ENCODE results near the gene SPDEF. TPM values are rescaled to one million over a fixed set of nuclear protein-coding genes. Genes with fewer than 3 reads are reported as not detected.

The SPDEF gene
- total RNA-seq, 2 experiments from 2014 or later, result not detected

- Mint-ChIP-seq H3K36me3 (ENCODE audit: low read depth) (no peaks in the 10 kb centered on the region), H3K27me3 (no peaks in the 10 kb centered on the region), H3K4me3 (no peak overlapping the region), H3K27ac (no peak overlapping the region), H3K4me1 (ENCODE audit: low read depth) (peaks cover 4% of the 10 kb centered on the region), H3K9me3 (no peaks in the 10 kb centered on the region)
- DNase-seq, result no peak
- ATAC-seq, result no peak
- CTCF ChIA-PET, result no interaction called here
- no peak for TF ChIP-seq CTCF (IDR thresholded peaks at IDR 0.05)
- POLR2A ChIA-PET, result no interaction called here
- intact Hi-C loops (cut with micrococcal nuclease), result no loop called here
These were observed 3.0 kb downstream of the SPDEF start for GRCh38 chr6:34553146-34553545.

- H3K9me3 Mint-ChIP-seq, result no peaks in the 10 kb centered on the region
- H3K4me3 Mint-ChIP-seq, result no peak overlapping the region
- POLR2A ChIA-PET, result no interaction called here
- intact Hi-C loops (cut with micrococcal nuclease), result no loop called here
- ATAC-seq, result no peak
- CTCF ChIA-PET, result no interaction called here
- peaks cover 4% of the 10 kb centered on the region for H3K4me1 Mint-ChIP-seq (ENCODE audit: low read depth)
- TF ChIP-seq CTCF (IDR thresholded peaks at IDR 0.05), result no peak
- H3K36me3 Mint-ChIP-seq (ENCODE audit: low read depth), result no peaks in the 10 kb centered on the region
- no peaks in the 10 kb centered on the region for H3K27me3 Mint-ChIP-seq
- DNase-seq, result no peak
- H3K27ac Mint-ChIP-seq, result no peak overlapping the region
These were observed 3.5 kb downstream of the SPDEF start for GRCh38 chr6:34552620-34553019.

GRCh38 chr6:34551720-34552119 is 4.4 kb downstream of the SPDEF start:
- Mint-ChIP-seq H3K27ac (no peak overlapping the region), H3K4me3 (no peak overlapping the region), H3K27me3 (no peaks in the 10 kb centered on the region), H3K9me3 (no peaks in the 10 kb centered on the region), H3K36me3 (ENCODE audit: low read depth) (no peaks in the 10 kb centered on the region), H3K4me1 (ENCODE audit: low read depth) (peaks cover 4% of the 10 kb centered on the region)
- intact Hi-C loops (cut with micrococcal nuclease), result no loop called here
- no peak for TF ChIP-seq CTCF (IDR thresholded peaks at IDR 0.05)
- no peak for DNase-seq
- ChIA-PET CTCF (no interaction called here), POLR2A (no interaction called here)
- no peak for ATAC-seq

GRCh38 chr6:34549804-34550202 is 6.3 kb downstream of the SPDEF start:
- Mint-ChIP-seq H3K27ac (no peak overlapping the region), H3K4me3 (no peak overlapping the region), H3K4me1 (ENCODE audit: low read depth) (peaks cover 4% of the 10 kb centered on the region), H3K36me3 (ENCODE audit: low read depth) (no peaks in the 10 kb centered on the region), H3K27me3 (no peaks in the 10 kb centered on the region), H3K9me3 (no peaks in the 10 kb centered on the region)
- intact Hi-C loops (cut with micrococcal nuclease), result no loop called here
- no peak for TF ChIP-seq CTCF (IDR thresholded peaks at IDR 0.05)
- CTCF ChIA-PET, result no interaction called here
- no peak for ATAC-seq
- POLR2A ChIA-PET, result no interaction called here
- no peak for DNase-seq

GRCh38 chr6:34549026-34549803 is 6.9 kb downstream of the SPDEF start:
- peaks cover 4% of the 10 kb centered on the region for H3K4me1 Mint-ChIP-seq (ENCODE audit: low read depth)
- H3K36me3 Mint-ChIP-seq (ENCODE audit: low read depth), result no peaks in the 10 kb centered on the region
- no peak for DNase-seq
- no peak overlapping the region for H3K4me3 Mint-ChIP-seq
- ChIA-PET POLR2A (interaction anchor here (1.2 kb wide), 1 partner anchor 91 kb away, joined by 3 read pairs; no protein-coding TSS in a partner anchor), CTCF (no interaction called here)
- no peak for TF ChIP-seq CTCF (IDR thresholded peaks at IDR 0.05)
- H3K27me3 Mint-ChIP-seq, result no peaks in the 10 kb centered on the region
- no peak for ATAC-seq
- H3K9me3 Mint-ChIP-seq, result no peaks in the 10 kb centered on the region
- H3K27ac Mint-ChIP-seq, result no peak overlapping the region
- intact Hi-C loops (cut with micrococcal nuclease), result no loop called here

All from activated CD8-positive, alpha-beta T cell treated with anti-CD3 and anti-CD28 coated beads for 36 hours (primary cell).